Karpas-422 (cell line): Measurements from ENCODE around the gene TIMP2. TPM values are rescaled to one million over a fixed set of nuclear protein-coding genes. Genes with fewer than 3 reads are reported as not detected.
"Not testable (repeated sequence)": the region's sequence is repeated elsewhere in the genome, so short reads cannot be mapped to it uniquely, and the experiment has no call there.

Source experiments
- DNase-seq: peaks from one replicate; pipeline ENCODE4 v3.0.0-alpha.2; 2015
- H2AFZ ChIP-seq: fragments of 200-600 bp; sonication (generic); 2 replicates; pipeline ENCODE4 v1.6.1; 2014; ENCODE audit warnings: antibody characterized with exemption, low read length, mixed read lengths
- H3K27ac ChIP-seq: fragments of 200-600 bp; sonication (generic); 2 replicates; pipeline ENCODE4 v1.5.1; 2014; ENCODE audit warnings: mild to moderate bottlenecking, low read length, moderate library complexity
- H3K27me3 ChIP-seq: fragments of 200-600 bp; sonication (generic); 2 replicates; pipeline ENCODE4 v1.6.1; 2014; ENCODE audit warnings: low read length, mixed read lengths
- H3K36me3 ChIP-seq: fragments of 200-600 bp; sonication (generic); 2 replicates; pipeline ENCODE4 v1.6.1; 2014; ENCODE audit warnings: low read length, mixed read lengths; ENCODE audit not compliant: insufficient read depth
- H3K4me1 ChIP-seq: fragments of 200-600 bp; sonication (generic); 2 replicates; pipeline ENCODE4 v1.6.1; 2014; ENCODE audit warnings: mild to moderate bottlenecking, low read length, mixed read lengths
- H3K4me2 ChIP-seq: fragments of 200-600 bp; sonication (generic); 2 replicates; pipeline ENCODE4 v1.6.1; 2014; ENCODE audit warnings: low read length, low read depth, mild to moderate bottlenecking; ENCODE audit not compliant: poor library complexity, severe bottlenecking
- H3K4me3 ChIP-seq: fragments of 200-600 bp; sonication (generic); 2 replicates; pipeline ENCODE4 v1.5.1; 2014; ENCODE audit warnings: mild to moderate bottlenecking, antibody characterized with exemption, low read length, mixed read lengths
- H3K79me2 ChIP-seq: fragments of 200-600 bp; sonication (generic); 2 replicates; pipeline ENCODE4 v1.6.1; 2014; ENCODE audit warnings: mild to moderate bottlenecking, low read length, mixed read lengths
- H3K9ac ChIP-seq: fragments of 200-600 bp; sonication (generic); 2 replicates; pipeline ENCODE4 v1.6.0; 2014; ENCODE audit warnings: low read length
- H3K9me2 ChIP-seq: fragments of 200-600 bp; sonication (generic), shearing (Covaris generic); replicated peaks from 2 replicates; pipeline ENCODE4 v1.6.0; 2014; ENCODE audit warnings: mild to moderate bottlenecking, low read length, moderate library complexity; ENCODE audit not compliant: insufficient read depth
- H3K9me3 ChIP-seq: fragments of 300-700, 200-600 bp; sonication (generic); 2 replicates; pipeline ENCODE4 v1.6.1; 2014; ENCODE audit warnings: low read length, mixed read lengths
- H4K20me1 ChIP-seq: fragments of 200-600 bp; sonication (generic); 2 replicates; pipeline ENCODE4 v1.6.1; 2014; ENCODE audit warnings: mild to moderate bottlenecking, antibody characterized with exemption, low read length, low read depth; ENCODE audit not compliant: insufficient read depth
- total RNA-seq: library from RNA; depleted of rRNA; stranded (reverse); fragments of >200 nt; shearing (Covaris generic); gene quantifications from 2 replicates; pipeline ENCODE4 v1.2.3, GENCODE V29; 2014; ENCODE audit warnings: low replicate concordance

TIMP2 gene
- total RNA-seq, 1 experiment from 2014 or later, result not detected

- Histone ChIP-seq H3K4me1 (no peaks in the 10 kb centered on the region), H3K4me2 (no peak overlapping the region), H3K9me2 (no peaks in the 10 kb centered on the region), H3K27ac (no peak overlapping the region), H3K27me3 (no peaks in the 10 kb centered on the region), H3K4me3 (no peak overlapping the region), H3K9me3 (no peaks in the 10 kb centered on the region), H4K20me1 (no peaks in the 10 kb centered on the region), H3K79me2 (no peaks in the 10 kb centered on the region), H2AFZ (peak overlapping the region; percentile 46; the same call in 1 of the 2 replicates), H3K36me3 (no peaks in the 10 kb centered on the region), H3K9ac (no peak overlapping the region)
- peak; percentile 47 for DNase-seq
Observed at GRCh38 chr17:78883089-78883532, 42.1 kb downstream of the TIMP2 start.

- no peaks in the 10 kb centered on the region for H3K27me3 ChIP-seq
- no peaks in the 10 kb centered on the region for H3K79me2 ChIP-seq
- no peaks in the 10 kb centered on the region for H3K4me1 ChIP-seq
- H3K9ac ChIP-seq, result no peak overlapping the region
- H3K27ac ChIP-seq, result no peak overlapping the region
- no peak for DNase-seq
- no peak overlapping the region for H3K4me2 ChIP-seq
- H3K4me3 ChIP-seq, result no peak overlapping the region
- H3K9me2 ChIP-seq, result no peaks in the 10 kb centered on the region
- no peaks in the 10 kb centered on the region for H4K20me1 ChIP-seq
- no peaks in the 10 kb centered on the region for H3K9me3 ChIP-seq
- H3K36me3 ChIP-seq, result no peaks in the 10 kb centered on the region
- peak overlapping the region; percentile 46; the same call in 1 of the 2 replicates for H2AFZ ChIP-seq
Observed at GRCh38 chr17:78882540-78883088, 42.6 kb downstream of the TIMP2 start.

DNA sequence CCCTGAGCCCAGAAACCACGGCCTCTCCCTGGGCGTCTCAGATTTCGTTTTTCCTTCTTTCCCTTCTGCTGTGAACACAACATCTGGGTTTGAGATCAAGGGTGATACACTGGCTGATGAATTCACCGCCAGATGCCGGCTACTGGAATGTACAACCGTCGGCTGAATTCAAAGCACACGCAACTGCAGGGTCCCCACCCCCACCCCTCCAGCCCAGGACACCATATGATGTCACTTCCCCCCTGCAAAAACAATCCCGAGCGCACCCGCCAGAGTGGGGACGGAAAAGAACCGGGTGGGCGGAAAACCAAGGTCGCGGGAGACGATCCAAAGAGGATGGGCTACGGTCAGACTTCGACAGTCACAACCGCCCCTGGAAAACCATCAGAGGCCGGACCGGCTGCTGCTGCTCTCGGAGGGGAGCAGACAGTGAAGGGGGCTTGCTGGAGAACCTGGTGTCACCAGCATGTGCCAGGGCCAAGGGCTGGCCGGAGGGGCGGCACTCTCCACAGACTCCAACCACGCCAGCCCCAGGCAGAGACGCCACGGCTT is 45.5 kb downstream of the TIMP2 start:
- no peak overlapping the region for H3K4me3 ChIP-seq
- H3K27ac ChIP-seq, result no peak overlapping the region
- no peaks in the 10 kb centered on the region for H3K36me3 ChIP-seq
- no peaks in the 10 kb centered on the region for H3K9me3 ChIP-seq
- H4K20me1 ChIP-seq, result no peaks in the 10 kb centered on the region
- peaks cover 8% of the 10 kb centered on the region for H3K4me1 ChIP-seq
- H3K79me2 ChIP-seq, result no peaks in the 10 kb centered on the region
- no peak overlapping the region for H3K4me2 ChIP-seq
- no peak overlapping the region for H3K9ac ChIP-seq
- H3K9me2 ChIP-seq, result no peaks in the 10 kb centered on the region
- no peak overlapping the region for H2AFZ ChIP-seq
- no peaks in the 10 kb centered on the region for H3K27me3 ChIP-seq
- no peak for DNase-seq

- Histone ChIP-seq H3K4me1 (peaks cover 11% of the 10 kb centered on the region), H3K79me2 (no peaks in the 10 kb centered on the region), H2AFZ (no peak overlapping the region), H3K36me3 (no peaks in the 10 kb centered on the region), H3K9me2 (no peaks in the 10 kb centered on the region), H3K4me3 (no peak overlapping the region), H3K9me3 (no peaks in the 10 kb centered on the region), H3K4me2 (no peak overlapping the region), H4K20me1 (no peaks in the 10 kb centered on the region), H3K27ac (no peak overlapping the region), H3K27me3 (no peaks in the 10 kb centered on the region), H3K9ac (no peak overlapping the region)
- no peak for DNase-seq
Observed at GRCh38 chr17:78878871-78879527, 46.2 kb downstream of the TIMP2 start.

DNA sequence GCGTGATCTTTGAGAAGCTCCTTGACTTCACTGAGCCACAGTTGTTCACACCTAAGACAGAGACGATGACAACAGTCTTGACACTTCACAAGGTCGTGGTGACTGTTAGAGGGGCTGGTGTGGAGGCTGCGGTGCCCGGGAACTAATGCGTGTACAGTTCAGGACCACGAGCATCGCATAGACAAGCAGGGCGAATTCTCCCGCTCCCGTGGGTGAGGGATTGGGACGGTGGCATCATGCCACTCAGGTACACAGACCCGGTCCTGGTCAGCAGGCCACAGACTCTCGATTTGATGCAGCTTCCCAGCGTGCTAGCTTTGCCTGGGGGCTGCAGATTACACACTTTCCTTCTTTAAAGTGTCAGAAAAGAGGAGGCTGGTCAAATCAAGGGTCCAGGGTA is 46.9 kb downstream of the TIMP2 start:
- Histone ChIP-seq H3K27me3 (no peaks in the 10 kb centered on the region), H3K79me2 (no peaks in the 10 kb centered on the region), H3K9ac (no peak overlapping the region), H3K4me3 (no peak overlapping the region), H3K27ac (no peak overlapping the region), H3K36me3 (no peaks in the 10 kb centered on the region), H3K9me2 (no peaks in the 10 kb centered on the region), H3K4me1 (peaks cover 14% of the 10 kb centered on the region), H3K4me2 (no peak overlapping the region), H2AFZ (no peak overlapping the region), H3K9me3 (no peaks in the 10 kb centered on the region), H4K20me1 (no peaks in the 10 kb centered on the region)
- DNase-seq, result no peak

GRCh38 chr17:78876954-78877517 is 48.2 kb downstream of the TIMP2 start:
- H3K27ac ChIP-seq, H3K9me3 ChIP-seq, H2AFZ ChIP-seq, H3K9ac ChIP-seq, H3K27me3 ChIP-seq, H3K79me2 ChIP-seq, H3K36me3 ChIP-seq, H3K4me3 ChIP-seq, H4K20me1 ChIP-seq, H3K9me2 ChIP-seq: not testable (repeated sequence)
- peak overlapping the region; percentile 27 for H3K4me2 ChIP-seq
- DNase-seq, result peak; percentile 66
- H3K4me1 ChIP-seq, result peaks cover 14% of the 10 kb centered on the region

DNA sequence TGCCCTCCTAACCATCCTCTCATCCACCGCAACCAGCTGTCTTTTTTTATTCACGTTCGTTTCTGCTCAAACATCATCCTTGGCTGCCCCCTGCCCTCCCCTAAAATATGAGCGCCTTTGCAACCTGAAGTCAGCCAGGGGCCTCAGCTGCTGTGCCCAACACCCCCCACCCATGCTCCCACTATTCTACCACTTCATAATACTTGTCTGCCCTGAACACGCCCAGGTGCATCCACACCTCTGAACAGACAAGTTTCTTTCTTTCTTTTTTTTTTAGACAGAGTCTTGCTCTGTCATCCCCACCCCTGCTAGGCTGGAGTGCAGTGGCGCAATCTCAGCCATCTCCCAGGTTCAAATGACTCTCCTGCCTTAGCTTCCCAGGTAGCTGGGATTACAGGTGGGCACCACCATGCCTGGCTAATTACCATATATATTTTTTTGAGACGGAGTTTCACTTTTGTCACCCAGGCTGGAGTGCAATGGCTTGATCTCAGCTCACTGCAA is 49.0 kb downstream of the TIMP2 start:
- peaks cover 14% of the 10 kb centered on the region for H3K4me1 ChIP-seq
- H3K27me3 ChIP-seq, result no peaks in the 10 kb centered on the region
- H3K27ac ChIP-seq, result no peak overlapping the region
- no peaks in the 10 kb centered on the region for H3K9me2 ChIP-seq
- H3K4me2 ChIP-seq, result no peak overlapping the region
- no peaks in the 10 kb centered on the region for H3K9me3 ChIP-seq
- H4K20me1 ChIP-seq, result no peaks in the 10 kb centered on the region
- no peaks in the 10 kb centered on the region for H3K36me3 ChIP-seq
- no peaks in the 10 kb centered on the region for H3K79me2 ChIP-seq
- DNase-seq, result no peak
- no peak overlapping the region for H3K9ac ChIP-seq
- H3K4me3 ChIP-seq, result no peak overlapping the region
- no peak overlapping the region for H2AFZ ChIP-seq

- no peak overlapping the region for H3K9ac ChIP-seq
Observed at GRCh38 chr17:78875363-78876093, 49.7 kb downstream of the TIMP2 start.

More at GRCh38 chr17:78875363-78876093, 49.7 kb downstream of the TIMP2 start:
- no peak overlapping the region for H3K4me3 ChIP-seq
- H4K20me1 ChIP-seq, result no peaks in the 10 kb centered on the region
- H3K36me3 ChIP-seq, result no peaks in the 10 kb centered on the region
- no peak overlapping the region for H3K4me2 ChIP-seq
- H3K27ac ChIP-seq, result no peak overlapping the region
- H2AFZ ChIP-seq, result no peak overlapping the region
- peaks cover 14% of the 10 kb centered on the region for H3K4me1 ChIP-seq
- DNase-seq, result no peak
- H3K9me3 ChIP-seq, result no peaks in the 10 kb centered on the region
- no peaks in the 10 kb centered on the region for H3K79me2 ChIP-seq
- no peaks in the 10 kb centered on the region for H3K9me2 ChIP-seq
- H3K27me3 ChIP-seq, result no peaks in the 10 kb centered on the region
